K562 (cell line): ENCODE results near the gene SAMD8. TPM values are rescaled to one million over a fixed set of nuclear protein-coding genes. Genes with fewer than 3 reads are reported as not detected.
"Not testable (repeated sequence)": the region's sequence is repeated elsewhere in the genome, so short reads cannot be mapped to it uniquely, and the experiment has no call there.

Source experiments
- ATAC-seq: fragments of 200-7000 bp; cut with Tn5 transposase; 3 replicates; pipeline ENCODE4 v1.9.1; 2020; ENCODE audit warnings: moderate library complexity
- BruUV-seq: library from RNA; stranded (reverse); fragments of 400-500 nt; replicated peaks from 2 replicates; lab custom pipeline; 2021; lab: Mats Ljungman, UMichigan
- CTCF ChIA-PET: fragments of 300-600 bp; formaldehyde crosslinking; extraction: SDS; loops from one replicate; lab custom pipeline; 2021; ENCODE audit warnings: low intra/inter-chr PET ratio; lab: Yijun Ruan, JAX
- POLR2A ChIA-PET: fragments of 300-600, 350-650 bp; sonication (Branson Sonifier 250); formaldehyde crosslinking; extraction: SDS; loops from one replicate; lab custom pipeline; 2021; ENCODE audit warnings: antibody characterized with exemption, inconsistent platforms; lab: Yijun Ruan, JAX
- DNase-seq, 4 experiments: peaks; one replicate each; pipeline versions ENCODE4 v3.0.0 to v3.0.0-alpha.2; 2011 to 2018; ENCODE audit warnings: low spot score in 3 of 4, mixed read lengths in 3 of 4; ENCODE audit errors: extremely low read depth in 1 of 4
- FAIRE-seq: peaks from 2 replicates; lab custom pipeline; 2011; peaks lifted over from hg19 to GRCh38; lab: Jason Lieb, UNC
- H2AFZ ChIP-seq: 2 replicates; pipeline ENCODE4 v1.6.0; 2011; ENCODE audit warnings: low read depth, low read length, control low read depth, inconsistent platforms
- H3K27ac ChIP-seq: fragments of 200-600 bp; 3 replicates; pipeline ENCODE4 v1.8.0; 2011; ENCODE audit warnings: low read depth, mild to moderate bottlenecking, control low read depth, inconsistent platforms, low read length, moderate library complexity, mixed read lengths; ENCODE audit errors: extremely low read depth
- H3K27me3 ChIP-seq, 2 experiments: fragments of 300-600 bp in 1 of 2; 2 replicates in 1 of 2; 3 replicates in 1 of 2; pipeline versions ENCODE4 v1.6.0 to v1.8.0; 2011; ENCODE audit warnings: inconsistent platforms in 2 of 2, low read length in 2 of 2, mild to moderate bottlenecking in 1 of 2, mixed read lengths in 1 of 2, moderate library complexity in 1 of 2; ENCODE audit not compliant: control insufficient read depth in 2 of 2, insufficient read depth in 2 of 2
- H3K36me3 ChIP-seq: fragments of 300-600 bp; 3 replicates; pipeline ENCODE4 v1.8.0; 2011; ENCODE audit warnings: mild to moderate bottlenecking, low read length, inconsistent platforms; ENCODE audit not compliant: control insufficient read depth, insufficient read depth
- H3K4me1 ChIP-seq, 2 experiments: fragments of 200-600 bp in 1 of 2; replicated peaks in 1 of 2; 2 replicates in 1 of 2; 3 replicates in 1 of 2; pipeline versions ENCODE4 v1.5.1 to v1.8.0; 2011; ENCODE audit warnings: inconsistent platforms in 2 of 2, low read length in 2 of 2, mild to moderate bottlenecking in 1 of 2, mixed read lengths in 1 of 2, moderate library complexity in 1 of 2; ENCODE audit not compliant: control insufficient read depth in 2 of 2, insufficient read depth in 2 of 2
- H3K4me2 ChIP-seq: 2 replicates; pipeline ENCODE4 v1.6.1; 2011; ENCODE audit warnings: low read length, control low read depth, inconsistent platforms, mixed read lengths; ENCODE audit not compliant: insufficient read depth
- H3K4me3 ChIP-seq: fragments of 200-600 bp; sonication (generic), shearing (Covaris generic); 2 replicates; pipeline ENCODE4 v1.5.1; 2016; ENCODE audit warnings: control low read depth, inconsistent platforms
- H3K79me2 ChIP-seq: fragments of 200-600 bp; 3 replicates; pipeline ENCODE4 v1.8.0; 2011; ENCODE audit warnings: low read length, inconsistent platforms; ENCODE audit not compliant: control insufficient read depth, insufficient read depth
- H3K9ac ChIP-seq, 2 experiments: 2 replicates each; pipeline versions ENCODE4 v1.6.0 to v1.6.1; 2011; ENCODE audit warnings: low read depth in 2 of 2, low read length in 2 of 2, control low read depth in 1 of 2, inconsistent platforms in 1 of 2, mild to moderate bottlenecking in 1 of 2, mixed read lengths in 1 of 2; ENCODE audit not compliant: insufficient read depth in 1 of 2
- H3K9me1 ChIP-seq: one replicate; pipeline ENCODE4 v1.6.0; 2011; ENCODE audit warnings: inconsistent platforms, mild to moderate bottlenecking, low read length, moderate library complexity; ENCODE audit not compliant: control insufficient read depth, insufficient read depth
- H3K9me3 ChIP-seq: replicated peaks from 2 replicates; pipeline ENCODE4 v1.5.1; 2011; ENCODE audit warnings: low read depth, low read length, inconsistent platforms; ENCODE audit not compliant: control insufficient read depth, insufficient read depth
- H4K20me1 ChIP-seq: replicated peaks from 2 replicates; pipeline ENCODE4 v1.6.1; 2011; ENCODE audit warnings: low read length, inconsistent platforms, mixed read lengths; ENCODE audit not compliant: control insufficient read depth, insufficient read depth
- MECOM ChIP-seq: fragments of 250-450 bp; sonication (Bioruptor Pico); IDR thresholded peaks from 2 replicates; pipeline ENCODE4 v1.8.0; 2022; ENCODE audit warnings: inconsistent platforms
- ZNF121 ChIP-seq: sonication (generic); formaldehyde crosslinking; conservative IDR thresholded peaks from 2 replicates; pipeline ENCODE4 v1.8.0; 2022; ENCODE audit warnings: missing genetic modification reagents
- ZNF407 ChIP-seq: fragments of 450-650 bp; IDR thresholded peaks from 2 replicates; pipeline ENCODE4 v1.6.1; 2016; ENCODE audit warnings: low read depth
- WGBS: fragments of 100-300 bp; shearing (Covaris generic); methylation state at CpG from one replicate; pipeline ENCODE4 v1.1.6; 2016; ENCODE audit warnings: low coverage, mixed read lengths; ENCODE audit not compliant: insufficient coverage; ENCODE audit errors: missing lambda C conversion rate; 5-methylcytosine and 5-hydroxymethylcytosine counted together
- in situ Hi-C: fragments of 300-500 bp; cut with MboI; formaldehyde crosslinking; loops from 4 replicates; pipeline ENCODE4 v1.15.0; 2018; ENCODE audit warnings: inconsistent platforms, mixed read lengths
- intact Hi-C: fragments of 100-400 bp; cut with micrococcal nuclease; formaldehyde crosslinking; loops from 2 replicates; pipeline ENCODE4 v1.14.2; 2022
- polyA plus RNA-seq, 8 experiments: library from polyadenylated mRNA; depleted of rRNA in 4 of 8; stranded (reverse) in 5 of 8; unstranded in 3 of 8; fragments of >200 nt; fragmentation: Nextera tagmentation in 2 of 8; fragmentation: Illumina TruSeq in 1 of 8; extraction: Ambion mirVana in 2 of 8; extraction: Trizol in 1 of 8; gene quantifications; 2 replicates each; pipeline versions ENCODE4 v1.2.1 to v1.2.3, GENCODE V29; 2011 to 2014; ENCODE audit warnings: inconsistent platforms in 1 of 8, missing spikeins in 1 of 8
- total RNA-seq, 7 experiments: library from RNA; depleted of rRNA in 6 of 7; stranded (reverse); fragments of >200 nt in 6 of 7; fragmentation: Illumina TruSeq in 2 of 7; extraction: Trizol in 2 of 7; gene quantifications; 2 replicates each; pipeline versions ENCODE4 v1.2.1 to v1.2.3, GENCODE V29; 2011 to 2021; ENCODE audit warnings: low replicate concordance in 1 of 7

SAMD8 gene
- total and polyA plus RNA-seq, 9 of the 15 experiments (the other 6 are each of a cell fraction or from before 2014, with no cell fraction given) = 2.7 to 16.1 (median 6.2) TPM

GRCh38 chr10:75220274-75220673, 108.8 kb downstream of the SAMD8 start (continued):
- TF ChIP-seq ZNF407 (no peak), MECOM (CRISPR knock-in tag) (no peak)

GRCh38 chr10:75221492-75221891, 110.0 kb downstream of the SAMD8 start:
- H3K9me1 ChIP-seq, FAIRE-seq, H3K27me3 ChIP-seq, H3K4me1 ChIP-seq, H3K9ac ChIP-seq, H3K4me2 ChIP-seq, CTCF ChIA-PET, H3K9me3 ChIP-seq, in situ Hi-C loops, H2AFZ ChIP-seq, ATAC-seq, DNase-seq, H3K27ac ChIP-seq, H3K4me3 ChIP-seq, BruUV-seq, intact Hi-C loops: not testable (repeated sequence)
- WGBS = 95% methylated on average over 8 of the region's 8 CpGs
- Histone ChIP-seq H3K36me3 (peaks cover 97% of the 10 kb centered on the region), H4K20me1 (peaks cover 34% of the 10 kb centered on the region), H3K79me2 (peaks cover 90% of the 10 kb centered on the region)
- peak; percentile 40 for TF ChIP-seq ZNF121 (CRISPR knock-in tag)
- POLR2A ChIA-PET = interaction anchor here (1.0 to 6.1 kb wide), 5 partner anchors 9 to 24 kb away, joined by 3 to 41 read pairs (median 4); partner anchors contain the start of gene VDAC2
